ENCODE measurements around the gene WNK3.

WNK3 gene

DNA sequence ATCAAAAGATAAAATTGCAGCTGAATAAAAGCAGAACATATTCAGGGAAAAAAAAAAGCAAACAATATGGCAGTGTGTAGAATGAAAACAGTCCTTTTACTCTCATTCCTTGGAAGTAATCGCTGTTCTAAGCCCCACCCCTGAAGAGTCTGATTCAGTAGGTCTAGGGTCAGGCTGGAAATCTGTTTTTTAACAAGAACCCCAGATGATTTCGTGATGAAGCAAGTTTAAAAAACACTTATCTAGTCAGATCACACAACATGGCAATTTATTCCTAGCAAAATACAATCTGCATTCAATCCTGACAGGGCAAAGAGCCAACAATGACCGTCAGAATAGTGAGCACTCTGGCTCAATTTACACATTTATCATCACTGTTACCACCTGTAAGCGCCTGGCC, 190.9 kb downstream of the WNK3 start:
- no peak for DNase-seq (ENCODE audit: low spot score)

GRCh38 chrX:54157561-54157960, 200.3 kb downstream of the WNK3 start:
- DNase-seq (ENCODE audit: low spot score), result no peak

Data from LoVo (cell line).